RWPE2 (cell line): ENCODE results near the gene SLC7A8.
"Not testable (repeated sequence)": the region's sequence is repeated elsewhere in the genome, so short reads cannot be mapped to it uniquely, and the experiment has no call there.

ENCODE experiments used
- ATAC-seq: fragments of 200-7000 bp; cut with Tn5 transposase; 3 replicates; pipeline ENCODE4 v1.9.1; 2021; ENCODE audit warnings: low read depth
- DNase-seq: peaks from one replicate; pipeline ENCODE4 v3.0.0-alpha.2; 2020; ENCODE audit warnings: low spot score
- H3K27ac ChIP-seq: fragments of 450-650 bp; 2 replicates; pipeline ENCODE4 v1.5.1; 2017; ENCODE audit warnings: mild to moderate bottlenecking; ENCODE audit not compliant: poor library complexity, severe bottlenecking
- H3K27me3 ChIP-seq: fragments of 250-450 bp; sonication (Bioruptor Pico); 2 replicates; pipeline ENCODE4 v1.5.1; 2021; ENCODE audit warnings: mild to moderate bottlenecking, moderate library complexity; ENCODE audit not compliant: insufficient read depth, poor library complexity, severe bottlenecking
- H3K36me3 ChIP-seq: fragments of 250-450 bp; sonication (Bioruptor Pico); 2 replicates; pipeline ENCODE4 v1.5.1; 2020; ENCODE audit warnings: low read depth, mild to moderate bottlenecking, moderate library complexity
- H3K4me1 ChIP-seq: fragments of 250-450 bp; sonication (Bioruptor Pico); 2 replicates; pipeline ENCODE4 v1.5.1; 2021; ENCODE audit warnings: mild to moderate bottlenecking, moderate library complexity; ENCODE audit not compliant: insufficient read depth, poor library complexity, severe bottlenecking
- H3K4me3 ChIP-seq: fragments of 250-450 bp; sonication (Bioruptor Pico); 2 replicates; pipeline ENCODE4 v1.5.1; 2021; ENCODE audit warnings: mild to moderate bottlenecking, moderate library complexity; ENCODE audit not compliant: severe bottlenecking
- H3K9me3 ChIP-seq: fragments of 250-450 bp; sonication (Bioruptor Pico); 2 replicates; pipeline ENCODE4 v1.5.1; 2021; ENCODE audit warnings: mild to moderate bottlenecking, moderate library complexity; ENCODE audit not compliant: severe bottlenecking
- TF ChIP-seq, protein P1 (sequence below): fragments of 450-650 bp; IDR thresholded peaks from one replicate; pipeline ENCODE4 v1.5.1; 2017; ENCODE audit warnings: mild to moderate bottlenecking, moderate library complexity; ENCODE audit not compliant: poor library complexity, severe bottlenecking

The SLC7A8 gene

DNA sequence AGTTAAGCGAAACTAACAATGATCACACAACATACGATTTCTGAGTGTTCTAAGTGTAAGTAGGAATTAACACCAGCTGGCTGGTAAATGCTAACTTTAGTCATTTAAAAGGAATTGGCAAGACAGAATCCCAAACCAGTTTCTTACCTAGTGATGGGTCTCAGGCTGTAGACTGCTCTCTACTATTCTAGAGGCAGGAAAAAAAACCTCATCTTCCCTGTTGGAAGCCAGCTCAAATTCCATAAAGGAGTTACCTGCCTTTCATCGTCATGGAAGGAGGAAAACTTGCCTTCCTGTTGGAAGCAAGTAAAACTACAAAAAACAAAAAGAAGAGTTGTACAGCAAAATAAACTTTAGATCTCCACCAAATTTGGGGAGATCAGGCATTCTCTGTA, 23.7 kb upstream of the SLC7A8 start:
- TF ChIP-seq, protein P1, sequence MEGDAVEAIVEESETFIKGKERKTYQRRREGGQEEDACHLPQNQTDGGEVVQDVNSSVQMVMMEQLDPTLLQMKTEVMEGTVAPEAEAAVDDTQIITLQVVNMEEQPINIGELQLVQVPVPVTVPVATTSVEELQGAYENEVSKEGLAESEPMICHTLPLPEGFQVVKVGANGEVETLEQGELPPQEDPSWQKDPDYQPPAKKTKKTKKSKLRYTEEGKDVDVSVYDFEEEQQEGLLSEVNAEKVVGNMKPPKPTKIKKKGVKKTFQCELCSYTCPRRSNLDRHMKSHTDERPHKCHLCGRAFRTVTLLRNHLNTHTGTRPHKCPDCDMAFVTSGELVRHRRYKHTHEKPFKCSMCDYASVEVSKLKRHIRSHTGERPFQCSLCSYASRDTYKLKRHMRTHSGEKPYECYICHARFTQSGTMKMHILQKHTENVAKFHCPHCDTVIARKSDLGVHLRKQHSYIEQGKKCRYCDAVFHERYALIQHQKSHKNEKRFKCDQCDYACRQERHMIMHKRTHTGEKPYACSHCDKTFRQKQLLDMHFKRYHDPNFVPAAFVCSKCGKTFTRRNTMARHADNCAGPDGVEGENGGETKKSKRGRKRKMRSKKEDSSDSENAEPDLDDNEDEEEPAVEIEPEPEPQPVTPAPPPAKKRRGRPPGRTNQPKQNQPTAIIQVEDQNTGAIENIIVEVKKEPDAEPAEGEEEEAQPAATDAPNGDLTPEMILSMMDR: no peak
- DNase-seq: no peak
- no peaks in the 10 kb centered on the region for H3K36me3 ChIP-seq
- no peak overlapping the region for H3K27ac ChIP-seq
- H3K4me1 ChIP-seq: peaks cover 6% of the 10 kb centered on the region
- no peak for ATAC-seq
- H3K9me3 ChIP-seq: no peaks in the 10 kb centered on the region
- H3K4me3 ChIP-seq: no peak overlapping the region
- no peaks in the 10 kb centered on the region for H3K27me3 ChIP-seq

DNA sequence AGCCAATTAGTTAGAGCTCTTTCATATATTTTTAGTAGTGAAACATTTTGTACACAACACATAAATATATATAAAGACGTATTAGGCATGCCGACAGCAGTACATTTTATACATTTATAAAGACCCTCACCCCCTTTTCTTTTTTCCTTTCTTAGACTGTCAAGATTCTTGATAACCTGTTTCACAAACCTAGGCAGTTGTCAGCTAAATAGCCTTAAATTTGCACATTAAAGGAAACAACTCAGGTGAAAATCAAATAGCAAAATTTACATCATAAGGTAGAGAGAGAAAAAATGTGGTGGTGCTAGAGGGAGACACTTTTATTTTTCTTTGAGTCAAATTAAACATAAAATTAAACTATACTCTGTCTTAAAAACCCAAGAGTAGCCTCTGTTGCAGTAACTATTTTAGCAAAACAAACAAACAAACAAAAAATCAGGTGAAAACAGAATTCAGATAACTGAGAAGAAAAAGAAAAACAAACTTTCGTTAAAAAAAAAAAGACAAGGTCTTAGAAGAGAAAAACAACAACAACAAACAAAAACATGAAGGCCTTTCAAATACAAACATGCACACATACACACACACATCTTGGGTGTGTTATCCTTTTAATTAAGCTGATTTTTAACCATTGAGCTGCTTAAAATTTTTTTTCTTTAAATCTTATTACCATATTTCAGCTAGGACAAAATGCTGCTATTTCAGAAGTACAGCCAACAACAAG, 23.1 kb upstream of the SLC7A8 start:
- TF ChIP-seq, protein P1: no peak
- DNase-seq (no peak), ATAC-seq (no peak)
- H3K27ac ChIP-seq: no peak overlapping the region
- H3K4me1 ChIP-seq: peaks cover 6% of the 10 kb centered on the region
- no peaks in the 10 kb centered on the region for H3K36me3 ChIP-seq
- no peaks in the 10 kb centered on the region for H3K27me3 ChIP-seq
- H3K4me3 ChIP-seq: no peak overlapping the region
- H3K9me3 ChIP-seq: no peaks in the 10 kb centered on the region

DNA sequence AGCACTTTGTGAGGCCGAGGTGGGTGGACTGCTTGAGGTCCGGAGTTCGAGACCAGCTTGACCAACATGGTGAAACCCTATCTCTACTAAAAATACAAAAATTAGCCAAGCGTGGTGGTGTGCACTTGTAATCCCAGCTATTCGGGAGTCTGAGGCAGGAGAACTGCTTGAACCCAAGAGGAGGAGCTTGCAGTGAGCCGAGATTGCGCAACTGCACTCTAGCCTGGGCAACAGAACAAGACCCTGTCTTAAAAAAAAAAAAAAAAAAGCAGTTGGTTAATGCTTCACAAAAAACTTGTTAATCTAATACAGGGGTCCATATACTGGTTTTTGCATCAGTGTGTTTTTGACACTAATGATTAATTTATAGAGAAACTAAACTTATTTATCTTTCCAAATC, 18.5 kb upstream of the SLC7A8 start:
- H3K4me3 ChIP-seq: no peak overlapping the region
- TF ChIP-seq, protein P1: no peak
- no peak for ATAC-seq
- peaks cover 13% of the 10 kb centered on the region for H3K4me1 ChIP-seq
- no peaks in the 10 kb centered on the region for H3K9me3 ChIP-seq
- no peak for DNase-seq
- H3K36me3 ChIP-seq: no peaks in the 10 kb centered on the region
- no peaks in the 10 kb centered on the region for H3K27me3 ChIP-seq
- no peak overlapping the region for H3K27ac ChIP-seq

DNA sequence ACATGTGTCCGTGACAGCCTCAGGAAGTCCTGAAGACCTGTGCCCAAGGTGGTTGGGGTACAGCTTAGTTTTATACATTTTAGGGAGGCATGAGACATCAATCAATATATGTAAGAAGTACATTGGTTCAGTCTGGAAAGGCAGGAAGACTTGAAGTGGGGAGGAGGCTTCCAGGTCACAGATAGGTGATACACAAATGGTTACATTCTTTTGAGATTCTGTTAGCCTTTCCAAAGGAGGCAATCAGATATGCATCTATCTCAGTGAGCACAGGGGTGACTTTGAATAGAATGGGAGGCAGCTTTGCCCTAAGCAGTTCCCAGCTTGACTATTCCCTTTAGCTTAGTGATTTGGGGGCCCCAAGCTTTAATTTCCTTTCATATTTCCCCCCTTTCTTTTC, 15.7 kb upstream of the SLC7A8 start:
- Histone ChIP-seq H3K27ac (peak overlapping the region; percentile 47), H3K4me1 (peaks cover 13% of the 10 kb centered on the region)
- not testable (repeated sequence) for H3K36me3 ChIP-seq, H3K9me3 ChIP-seq, ATAC-seq, H3K27me3 ChIP-seq, H3K4me3 ChIP-seq, DNase-seq

DNA sequence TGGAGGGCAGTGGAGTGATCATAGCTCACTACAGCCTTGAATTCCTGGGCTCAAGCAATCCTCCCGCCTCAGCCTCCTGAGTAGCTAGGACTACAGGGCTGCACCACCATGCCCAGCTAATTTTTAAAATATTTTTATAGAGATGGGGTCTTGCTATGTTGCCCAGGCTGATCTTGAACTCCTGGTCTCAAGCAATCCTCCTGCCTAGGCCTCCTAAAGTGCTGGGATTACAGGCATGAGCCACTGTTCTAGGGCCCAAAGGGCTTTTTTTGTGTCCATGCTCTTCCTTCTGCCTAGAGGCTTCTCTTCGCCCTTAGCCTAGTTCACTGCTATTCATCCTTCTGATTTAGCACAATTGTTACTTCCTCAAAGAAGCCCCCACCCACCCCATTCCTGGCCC, 13.0 kb upstream of the SLC7A8 start:
- not testable (repeated sequence) for H3K27me3 ChIP-seq, H3K36me3 ChIP-seq, H3K27ac ChIP-seq, H3K9me3 ChIP-seq, H3K4me3 ChIP-seq, DNase-seq, ATAC-seq
- H3K4me1 ChIP-seq: peaks cover 13% of the 10 kb centered on the region

DNA sequence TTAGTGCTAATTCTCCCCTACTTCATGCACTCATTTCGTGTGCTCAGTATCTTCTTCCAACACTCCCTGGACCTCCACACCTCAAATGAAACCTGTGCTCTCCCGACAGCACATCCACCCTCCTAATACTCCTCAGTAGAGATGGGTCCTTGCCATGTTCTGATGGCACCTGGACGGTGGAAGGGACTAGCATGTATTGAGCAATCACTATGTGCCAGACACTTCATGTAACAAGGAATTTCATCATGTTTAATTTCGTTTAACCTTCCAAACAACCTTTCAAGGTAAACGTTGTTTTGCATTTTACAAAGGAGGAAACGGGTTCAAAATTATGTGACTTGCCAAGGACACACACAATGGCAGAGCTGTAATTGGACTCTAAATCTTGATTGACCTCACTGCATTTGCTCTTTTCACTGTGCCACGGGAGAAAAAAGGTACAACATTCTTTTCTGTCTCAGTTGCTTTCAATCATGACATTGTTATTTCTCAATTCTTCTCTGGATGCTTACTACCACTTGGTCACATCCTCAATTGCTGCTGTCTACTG, 12.2 kb upstream of the SLC7A8 start:
- Histone ChIP-seq H3K36me3 (no peaks in the 10 kb centered on the region), H3K4me3 (no peak overlapping the region), H3K4me1 (peaks cover 13% of the 10 kb centered on the region), H3K9me3 (no peaks in the 10 kb centered on the region), H3K27ac (no peak overlapping the region), H3K27me3 (no peaks in the 10 kb centered on the region)
- DNase-seq (no peak), ATAC-seq (no peak)
- TF ChIP-seq, protein P1: no peak
